Chondrocyte (in vitro differentiated cells): ENCODE measurements around the gene CHID1. TPM values are rescaled to one million over a fixed set of nuclear protein-coding genes. Genes with fewer than 3 reads are reported as not detected.

Experiments used
- DNase-seq: peaks from one replicate; pipeline ENCODE4 v3.0.0; 2021; ENCODE audit warnings: mixed read lengths, low spot score
- H3K27ac Mint-ChIP-seq: one replicate; pipeline ENCODE4 v1.8.0; 2021; ENCODE audit warnings: mild to moderate bottlenecking, moderate library complexity, mixed read lengths; ENCODE audit not compliant: unreplicated experiment
- H3K27me3 Mint-ChIP-seq: 2 replicates; pipeline ENCODE4 v1.8.0; 2021; ENCODE audit warnings: low read depth, mixed read lengths
- H3K36me3 Mint-ChIP-seq: 2 replicates; pipeline ENCODE4 v1.8.0; 2021; ENCODE audit warnings: low read depth, mixed read lengths
- H3K4me1 Mint-ChIP-seq: 2 replicates; pipeline ENCODE4 v1.8.0; 2021; ENCODE audit warnings: low read depth, mild to moderate bottlenecking, mixed read lengths
- H3K4me3 Mint-ChIP-seq: one replicate; pipeline ENCODE4 v1.8.0; 2021; ENCODE audit warnings: mild to moderate bottlenecking, moderate library complexity, mixed read lengths; ENCODE audit not compliant: unreplicated experiment
- H3K9me3 Mint-ChIP-seq: 2 replicates; pipeline ENCODE4 v1.8.0; 2021; ENCODE audit warnings: low read depth, mixed read lengths
- total RNA-seq: library from RNA; stranded (reverse); gene quantifications from 3 replicates; pipeline ENCODE4 v1.2.1, GENCODE V29; 2021
- TF ChIP-seq, protein P1 (sequence below): fragments of 200-600 bp; sonication (generic); IDR thresholded peaks from 2 replicates; pipeline ENCODE4 v1.5.0; 2021; ENCODE audit warnings: antibody characterized with exemption, mild to moderate bottlenecking, moderate library complexity

Gene CHID1
- total RNA-seq, 1 donor from 2014 or later: 90.3 TPM

- Mint-ChIP-seq H3K4me1 (peaks cover 44% of the 10 kb centered on the region), H3K4me3 (peak overlapping the region; percentile 36), H3K36me3 (peaks cover 6% of the 10 kb centered on the region), H3K27me3 (no peaks in the 10 kb centered on the region), H3K9me3 (no peaks in the 10 kb centered on the region), H3K27ac (no peak overlapping the region)
- DNase-seq: no peak
- TF ChIP-seq, protein P1, sequence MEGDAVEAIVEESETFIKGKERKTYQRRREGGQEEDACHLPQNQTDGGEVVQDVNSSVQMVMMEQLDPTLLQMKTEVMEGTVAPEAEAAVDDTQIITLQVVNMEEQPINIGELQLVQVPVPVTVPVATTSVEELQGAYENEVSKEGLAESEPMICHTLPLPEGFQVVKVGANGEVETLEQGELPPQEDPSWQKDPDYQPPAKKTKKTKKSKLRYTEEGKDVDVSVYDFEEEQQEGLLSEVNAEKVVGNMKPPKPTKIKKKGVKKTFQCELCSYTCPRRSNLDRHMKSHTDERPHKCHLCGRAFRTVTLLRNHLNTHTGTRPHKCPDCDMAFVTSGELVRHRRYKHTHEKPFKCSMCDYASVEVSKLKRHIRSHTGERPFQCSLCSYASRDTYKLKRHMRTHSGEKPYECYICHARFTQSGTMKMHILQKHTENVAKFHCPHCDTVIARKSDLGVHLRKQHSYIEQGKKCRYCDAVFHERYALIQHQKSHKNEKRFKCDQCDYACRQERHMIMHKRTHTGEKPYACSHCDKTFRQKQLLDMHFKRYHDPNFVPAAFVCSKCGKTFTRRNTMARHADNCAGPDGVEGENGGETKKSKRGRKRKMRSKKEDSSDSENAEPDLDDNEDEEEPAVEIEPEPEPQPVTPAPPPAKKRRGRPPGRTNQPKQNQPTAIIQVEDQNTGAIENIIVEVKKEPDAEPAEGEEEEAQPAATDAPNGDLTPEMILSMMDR: no peak
Observed at GRCh38 chr11:826227-826621, 84.4 kb downstream of the CHID1 start.

- Mint-ChIP-seq H3K4me3 (no peak overlapping the region), H3K27me3 (no peaks in the 10 kb centered on the region), H3K4me1 (peaks cover 47% of the 10 kb centered on the region), H3K9me3 (no peaks in the 10 kb centered on the region), H3K36me3 (peaks cover 6% of the 10 kb centered on the region), H3K27ac (no peak overlapping the region)
- no peak for DNase-seq
- TF ChIP-seq, protein P1: no peak
Observed at GRCh38 chr11:825366-826226, 85.0 kb downstream of the CHID1 start.

- no peak for DNase-seq
- Mint-ChIP-seq H3K9me3 (no peaks in the 10 kb centered on the region), H3K27me3 (no peaks in the 10 kb centered on the region), H3K4me1 (peaks cover 45% of the 10 kb centered on the region), H3K27ac (no peak overlapping the region), H3K4me3 (no peak overlapping the region), H3K36me3 (peaks cover 6% of the 10 kb centered on the region)
- TF ChIP-seq, protein P1: no peak
Observed at GRCh38 chr11:824942-825341, 85.7 kb downstream of the CHID1 start.

GRCh38 chr11:824292-824880 lies 86.2 kb downstream of the CHID1 start:
- Mint-ChIP-seq H3K36me3 (peaks cover 6% of the 10 kb centered on the region), H3K4me3 (no peak overlapping the region)
- no peak for DNase-seq

More at GRCh38 chr11:824292-824880, 86.2 kb downstream of the CHID1 start:
- Mint-ChIP-seq H3K27me3 (no peaks in the 10 kb centered on the region), H3K9me3 (no peaks in the 10 kb centered on the region), H3K27ac (no peak overlapping the region), H3K4me1 (peaks cover 40% of the 10 kb centered on the region)
- TF ChIP-seq, protein P1: no peak
